A549 (cell line): ENCODE measurements around the gene LDLRAD4. TPM values are rescaled to one million over a fixed set of nuclear protein-coding genes. Genes with fewer than 3 reads are reported as not detected.
"Not testable (repeated sequence)": the region's sequence is repeated elsewhere in the genome, so short reads cannot be mapped to it uniquely, and the experiment has no call there.

Experiments
- ATAC-seq, 2 experiments: fragments of 200-7000 bp in 1 of 2; fragments of >200 bp in 1 of 2; cut with Nextera tagmentation in 1 of 2; cut with Tn5 transposase in 1 of 2; 3 replicates each; pipeline versions ENCODE4 v1.8.0 to v1.9.1; 2018 to 2020; ENCODE audit warnings: mild to moderate bottlenecking in 1 of 2, moderate library complexity in 1 of 2
- CTCF ChIA-PET: fragments of 300-600 bp; sonication (Branson Sonifier 250); formaldehyde crosslinking; extraction: SDS; loops from one replicate; lab custom pipeline; 2021; ENCODE audit warnings: antibody characterized with exemption, inconsistent platforms; lab: Yijun Ruan, JAX
- POLR2A ChIA-PET: fragments of 350-600 bp; formaldehyde crosslinking; extraction: SDS; loops from one replicate; lab custom pipeline; 2021; ENCODE audit warnings: antibody characterized with exemption, inconsistent platforms; lab: Yijun Ruan, JAX
- DNase-seq, 2 experiments: peaks; one replicate each; pipeline versions ENCODE4 v3.0.0 to v3.0.0-alpha.2; 2011 to 2016; ENCODE audit warnings: low read depth in 1 of 2, low spot score in 1 of 2
- FAIRE-seq: peaks from 2 replicates; lab custom pipeline; 2011; peaks lifted over from hg19 to GRCh38; lab: Jason Lieb, UNC
- H3K27ac ChIP-seq, 2 experiments: fragments of >200 bp; sonication (Bioruptor Twin); formaldehyde crosslinking; 3 replicates each; pipeline ENCODE4 v1.5.1; 2016 to 2017
- H3K4me1 ChIP-seq: fragments of >200 bp; sonication (Bioruptor Twin); formaldehyde crosslinking; 3 replicates; pipeline ENCODE4 v1.6.1; 2016
- H3K4me2 ChIP-seq: fragments of >200 bp; sonication (Bioruptor Twin); formaldehyde crosslinking; 3 replicates; pipeline ENCODE4 v1.6.1; 2016
- H3K4me3 ChIP-seq: fragments of >200 bp; sonication (Bioruptor Twin); formaldehyde crosslinking; 3 replicates; pipeline ENCODE4 v1.5.1; 2016
- H3K9me3 ChIP-seq: fragments of >200 bp; sonication (Bioruptor Twin); formaldehyde crosslinking; 3 replicates; pipeline ENCODE4 v1.6.1; 2016
- CBX8 ChIP-seq: fragments of 200-600 bp; sonication (generic); IDR thresholded peaks from 2 replicates; pipeline ENCODE4 v1.6.1; 2016
- CEBPB ChIP-seq, 2 experiments: fragments of >200 bp in 1 of 2; sonication (Bioruptor Twin) in 1 of 2; formaldehyde crosslinking in 1 of 2; IDR thresholded peaks; 2 replicates each; pipeline ENCODE4 v1.6.1; 2012 to 2016
- EHF ChIP-seq: fragments of 250-450 bp; sonication (Bioruptor Pico); IDR thresholded peaks from 2 replicates; pipeline ENCODE4 v1.5.0; 2020; ENCODE audit warnings: mild to moderate bottlenecking
- EHMT2 ChIP-seq: fragments of 200-600 bp; sonication (generic); IDR thresholded peaks from 2 replicates; pipeline ENCODE4 v1.6.1; 2016; ENCODE audit warnings: antibody characterized with exemption, low read depth, mild to moderate bottlenecking, moderate library complexity
- FOSB ChIP-seq: fragments of 250-450 bp; sonication (Bioruptor Pico); IDR thresholded peaks from 2 replicates; pipeline ENCODE4 v1.5.0; 2020; ENCODE audit warnings: mild to moderate bottlenecking, moderate library complexity
- FOSL2 ChIP-seq, 2 experiments: fragments of 450-650 bp in 1 of 2; fragments of >200 bp in 1 of 2; sonication (Bioruptor Twin) in 1 of 2; formaldehyde crosslinking; IDR thresholded peaks; 2 replicates each; pipeline versions ENCODE4 v1.5.0 to v1.6.1; 2016 to 2020; ENCODE audit warnings: mild to moderate bottlenecking in 1 of 2, moderate library complexity in 1 of 2
- HOXB13 ChIP-seq: fragments of 250-450 bp; sonication (Bioruptor Pico); IDR thresholded peaks from 2 replicates; pipeline ENCODE4 v1.5.0; 2020; ENCODE audit warnings: low read depth, mild to moderate bottlenecking, moderate library complexity
- HOXB5 ChIP-seq: fragments of 250-450 bp; sonication (Bioruptor Pico); IDR thresholded peaks from 2 replicates; pipeline ENCODE4 v1.5.0; 2020; ENCODE audit warnings: mild to moderate bottlenecking, moderate library complexity
- JUNB ChIP-seq: fragments of >200 bp; sonication (Bioruptor Twin); formaldehyde crosslinking; IDR thresholded peaks from 2 replicates; pipeline ENCODE4 v1.6.1; 2016
- NFE2L2 ChIP-seq: fragments of 150-350 bp; conservative IDR thresholded peaks from 2 replicates; pipeline ENCODE4 v1.6.1; 2014; ENCODE audit warnings: low read length
- RARB ChIP-seq: fragments of 250-450 bp; sonication (Bioruptor Pico); IDR thresholded peaks from 2 replicates; pipeline ENCODE4 v1.8.0; 2021; ENCODE audit warnings: mild to moderate bottlenecking, moderate library complexity
- RNF2 ChIP-seq: fragments of 200-600 bp; sonication (generic); IDR thresholded peaks from 2 replicates; pipeline ENCODE4 v1.6.1; 2016; ENCODE audit warnings: low read depth, mild to moderate bottlenecking, antibody characterized with exemption, moderate library complexity, borderline replicate concordance
- SREBF2 ChIP-seq: fragments of 450-650 bp; IDR thresholded peaks from 2 replicates; pipeline ENCODE4 v1.6.1; 2014; ENCODE audit warnings: mild to moderate bottlenecking, moderate library complexity
- ZFP36 ChIP-seq: fragments of 450-650 bp; IDR thresholded peaks from 2 replicates; pipeline ENCODE4 v1.6.1; 2014; ENCODE audit warnings: borderline replicate concordance; ENCODE audit not compliant: partially characterized antibody
- ZSCAN20 ChIP-seq: fragments of 250-450 bp; sonication (Bioruptor Pico); IDR thresholded peaks from 2 replicates; pipeline ENCODE4 v1.8.0; 2022; ENCODE audit warnings: mild to moderate bottlenecking, moderate library complexity
- WGBS: methylation state at CpG from one replicate; pipeline ENCODE4 v1.1.6; 2017; ENCODE audit errors: missing lambda C conversion rate; 5-methylcytosine and 5-hydroxymethylcytosine counted together
- polyA plus RNA-seq, 4 experiments: library from polyadenylated mRNA; depleted of rRNA in 3 of 4; stranded (reverse); fragments of >200 nt; fragmentation: RNase III in 1 of 4; extraction: RNeasy Plus Mini Kit Qiagen cat#74134 plus additional on column Dnase treatment in 1 of 4; gene quantifications; 2 replicates in 3 of 4; 3 replicates in 1 of 4; pipeline ENCODE4 v1.2.3, GENCODE V29; 2011 to 2017
- TF ChIP-seq, protein P1 (sequence below): fragments of 250-450 bp; sonication (Bioruptor Pico); IDR thresholded peaks from 2 replicates; pipeline ENCODE4 v1.5.0; 2021; ENCODE audit warnings: mild to moderate bottlenecking, moderate library complexity, borderline replicate concordance
- TF ChIP-seq, protein P2 (sequence below): fragments of 450-650 bp; IDR thresholded peaks from 2 replicates; pipeline ENCODE4 v1.6.1; 2014; ENCODE audit warnings: antibody characterized with exemption
- TF ChIP-seq, protein P3 (sequence below): fragments of 150-350 bp; IDR thresholded peaks from 2 replicates; pipeline ENCODE4 v1.6.1; 2014; ENCODE audit warnings: low read depth, mild to moderate bottlenecking, low read length
- TF ChIP-seq, protein P4 (sequence below): IDR thresholded peaks from 2 replicates; pipeline ENCODE4 v1.6.1; 2012

LDLRAD4 gene
- polyA plus RNA-seq, 2 of the 4 experiments (the other 2 are of a cell fraction), result 5.2 to 7.6 TPM

DNA sequence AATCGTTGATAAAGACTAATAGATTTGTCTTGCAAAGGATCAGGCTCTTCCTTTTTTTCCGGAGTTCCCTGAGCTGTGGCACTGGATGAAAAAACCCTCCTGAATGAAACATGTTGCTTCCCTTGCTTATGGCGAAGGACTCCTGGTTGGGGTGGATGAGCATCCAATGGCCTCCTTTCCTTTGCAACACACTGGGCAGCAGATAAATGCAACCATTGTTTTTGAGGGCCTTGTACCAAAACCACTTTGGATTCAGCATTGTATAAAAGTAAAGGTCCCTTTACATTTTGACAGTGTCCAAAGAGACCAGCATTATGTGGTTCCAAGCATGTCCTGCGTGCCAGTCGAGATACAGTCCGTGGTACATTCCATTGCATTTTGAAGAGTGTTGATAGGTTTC lies 463.1 kb downstream of the LDLRAD4 start:
- TF ChIP-seq, protein P1, sequence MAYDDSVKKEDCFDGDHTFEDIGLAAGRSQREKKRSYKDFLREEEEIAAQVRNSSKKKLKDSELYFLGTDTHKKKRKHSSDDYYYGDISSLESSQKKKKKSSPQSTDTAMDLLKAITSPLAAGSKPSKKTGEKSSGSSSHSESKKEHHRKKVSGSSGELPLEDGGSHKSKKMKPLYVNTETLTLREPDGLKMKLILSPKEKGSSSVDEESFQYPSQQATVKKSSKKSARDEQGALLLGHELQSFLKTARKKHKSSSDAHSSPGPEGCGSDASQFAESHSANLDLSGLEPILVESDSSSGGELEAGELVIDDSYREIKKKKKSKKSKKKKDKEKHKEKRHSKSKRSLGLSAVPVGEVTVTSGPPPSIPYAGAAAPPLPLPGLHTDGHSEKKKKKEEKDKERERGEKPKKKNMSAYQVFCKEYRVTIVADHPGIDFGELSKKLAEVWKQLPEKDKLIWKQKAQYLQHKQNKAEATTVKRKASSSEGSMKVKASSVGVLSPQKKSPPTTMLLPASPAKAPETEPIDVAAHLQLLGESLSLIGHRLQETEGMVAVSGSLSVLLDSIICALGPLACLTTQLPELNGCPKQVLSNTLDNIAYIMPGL (CRISPR knock-in tag), result no peak
- TF ChIP-seq RARB (CRISPR knock-in tag) (no peak), FOSL2 (IDR thresholded peaks at IDR 0.05) (no peak), FOSL2 (CRISPR knock-in tag; IDR thresholded peaks at IDR 0.05) (no peak)
- TF ChIP-seq, protein P2, sequence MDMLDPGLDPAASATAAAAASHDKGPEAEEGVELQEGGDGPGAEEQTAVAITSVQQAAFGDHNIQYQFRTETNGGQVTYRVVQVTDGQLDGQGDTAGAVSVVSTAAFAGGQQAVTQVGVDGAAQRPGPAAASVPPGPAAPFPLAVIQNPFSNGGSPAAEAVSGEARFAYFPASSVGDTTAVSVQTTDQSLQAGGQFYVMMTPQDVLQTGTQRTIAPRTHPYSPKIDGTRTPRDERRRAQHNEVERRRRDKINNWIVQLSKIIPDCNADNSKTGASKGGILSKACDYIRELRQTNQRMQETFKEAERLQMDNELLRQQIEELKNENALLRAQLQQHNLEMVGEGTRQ, result no peak
- Histone ChIP-seq H3K27ac (no peak overlapping the region), H3K4me3 (no peak overlapping the region), H3K4me1 (no peaks in the 10 kb centered on the region), H3K4me2 (no peak overlapping the region), H3K9me3 (no peaks in the 10 kb centered on the region)
- ChIA-PET POLR2A (no interaction called here), CTCF (interaction anchor here (0.8 kb wide), 1 partner anchor 32 kb away, joined by 3 read pairs; no protein-coding TSS in a partner anchor)
- DNase-seq, result no peak
- ATAC-seq, result no peak
- FAIRE-seq, result no peak
- 88% methylated on average over 6 of the region's 6 CpGs for WGBS

DNA sequence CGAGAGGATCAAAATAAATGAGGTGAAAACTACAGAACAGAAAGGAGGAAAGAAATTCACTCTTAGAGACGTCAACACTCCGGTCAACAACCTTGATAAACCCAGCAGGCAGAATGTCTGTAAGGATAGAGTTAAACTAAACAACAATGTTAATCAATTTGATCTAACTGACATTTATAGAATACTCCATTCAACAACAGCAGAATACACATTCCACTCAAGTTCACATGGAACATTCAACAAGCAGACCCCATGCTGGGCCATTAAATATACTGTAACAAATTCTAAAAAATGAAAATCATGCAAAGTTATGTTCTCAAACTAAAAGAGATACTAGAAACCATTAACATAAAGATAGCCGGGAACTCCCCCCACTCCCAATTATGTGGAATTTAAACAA lies 466.0 kb downstream of the LDLRAD4 start:
- FAIRE-seq, result no peak
- WGBS, result 92% methylated on average over 4 of the region's 4 CpGs
- TF ChIP-seq CBX8, result no peak
- TF ChIP-seq, all 56 proteins: peak for 0
- no peak for ATAC-seq
- Histone ChIP-seq H3K4me2 (no peak overlapping the region), H3K9me3 (no peaks in the 10 kb centered on the region), H3K4me1 (no peaks in the 10 kb centered on the region), H3K27ac (no peak overlapping the region), H3K4me3 (no peak overlapping the region)
- ChIA-PET CTCF (no interaction called here), POLR2A (no interaction called here)
- no peak for DNase-seq

DNA sequence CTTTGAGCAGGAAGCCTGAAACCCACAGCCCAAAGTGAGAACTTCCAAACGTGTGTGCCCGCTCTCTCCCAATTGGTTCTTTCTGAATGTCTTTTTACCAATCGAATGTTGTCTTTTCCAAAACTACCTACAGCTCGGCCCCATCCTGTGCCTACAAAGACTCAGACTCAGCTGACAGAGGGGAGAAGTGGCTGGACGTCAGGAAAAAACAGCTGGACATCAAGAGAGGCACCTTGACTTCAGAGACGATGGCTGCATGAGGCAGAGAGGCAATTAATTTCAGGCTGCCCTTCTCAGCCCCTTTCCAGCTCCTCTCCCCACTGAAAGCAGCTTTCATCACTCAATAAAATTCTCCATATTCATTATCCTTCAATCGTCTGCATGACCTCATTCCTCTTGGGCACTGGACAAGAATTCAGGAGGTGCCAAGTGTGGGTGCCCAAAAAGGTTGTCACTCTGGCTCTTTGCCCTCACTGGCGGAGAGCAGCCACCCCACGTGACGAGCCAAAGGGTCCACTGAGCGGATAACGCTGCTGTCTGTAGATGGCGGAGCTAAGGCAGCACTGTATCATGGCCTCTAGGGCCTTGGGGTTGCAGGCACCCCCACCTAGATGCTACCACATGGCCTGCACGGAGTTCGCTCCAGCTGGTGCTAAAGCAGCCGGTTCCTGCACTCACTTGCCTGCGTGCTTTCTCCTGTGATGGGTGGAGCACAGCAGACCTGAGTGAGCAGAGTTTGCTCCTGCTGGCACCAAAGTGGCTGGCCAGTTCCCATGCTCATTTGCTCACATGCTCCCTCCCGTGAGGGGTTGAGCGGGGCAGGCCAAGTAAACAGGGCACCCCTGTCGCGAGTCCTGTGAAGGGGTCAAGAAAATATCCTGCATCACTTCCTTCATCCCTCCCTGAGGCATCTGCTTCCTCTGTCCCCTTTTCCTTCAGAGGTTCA lies 469.9 kb downstream of the LDLRAD4 start:
- DNase-seq (no peak), ATAC-seq (no peak), FAIRE-seq (no peak)
- 92% methylated on average over 10 of the region's 21 CpGs for WGBS
- ChIA-PET CTCF (no interaction called here), POLR2A (no interaction called here)
- Histone ChIP-seq H3K4me1 (no peaks in the 10 kb centered on the region), H3K4me3 (no peak overlapping the region), H3K9me3 (no peaks in the 10 kb centered on the region), H3K27ac (no peak overlapping the region), H3K4me2 (no peak overlapping the region)
- TF ChIP-seq RNF2, result no peak
- no peak for TF ChIP-seq FOSB (CRISPR knock-in tag)
- TF ChIP-seq EHF (CRISPR knock-in tag), result no peak
- TF ChIP-seq, protein P1 (CRISPR knock-in tag), result no peak
- TF ChIP-seq ZFP36, result no peak
- TF ChIP-seq, protein P3, sequence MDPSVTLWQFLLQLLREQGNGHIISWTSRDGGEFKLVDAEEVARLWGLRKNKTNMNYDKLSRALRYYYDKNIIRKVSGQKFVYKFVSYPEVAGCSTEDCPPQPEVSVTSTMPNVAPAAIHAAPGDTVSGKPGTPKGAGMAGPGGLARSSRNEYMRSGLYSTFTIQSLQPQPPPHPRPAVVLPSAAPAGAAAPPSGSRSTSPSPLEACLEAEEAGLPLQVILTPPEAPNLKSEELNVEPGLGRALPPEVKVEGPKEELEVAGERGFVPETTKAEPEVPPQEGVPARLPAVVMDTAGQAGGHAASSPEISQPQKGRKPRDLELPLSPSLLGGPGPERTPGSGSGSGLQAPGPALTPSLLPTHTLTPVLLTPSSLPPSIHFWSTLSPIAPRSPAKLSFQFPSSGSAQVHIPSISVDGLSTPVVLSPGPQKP, result no peak
- no peak for TF ChIP-seq EHMT2
- no peak for TF ChIP-seq CEBPB (IDR thresholded peaks at IDR 0.05)
- TF ChIP-seq HOXB5 (CRISPR knock-in tag), result no peak
- no peak for TF ChIP-seq NFE2L2
- no peak for TF ChIP-seq JUNB
- TF ChIP-seq HOXB13, result no peak
- TF ChIP-seq ZSCAN20 (CRISPR knock-in tag), result no peak
- no peak for TF ChIP-seq SREBF2
- TF ChIP-seq, protein P4, sequence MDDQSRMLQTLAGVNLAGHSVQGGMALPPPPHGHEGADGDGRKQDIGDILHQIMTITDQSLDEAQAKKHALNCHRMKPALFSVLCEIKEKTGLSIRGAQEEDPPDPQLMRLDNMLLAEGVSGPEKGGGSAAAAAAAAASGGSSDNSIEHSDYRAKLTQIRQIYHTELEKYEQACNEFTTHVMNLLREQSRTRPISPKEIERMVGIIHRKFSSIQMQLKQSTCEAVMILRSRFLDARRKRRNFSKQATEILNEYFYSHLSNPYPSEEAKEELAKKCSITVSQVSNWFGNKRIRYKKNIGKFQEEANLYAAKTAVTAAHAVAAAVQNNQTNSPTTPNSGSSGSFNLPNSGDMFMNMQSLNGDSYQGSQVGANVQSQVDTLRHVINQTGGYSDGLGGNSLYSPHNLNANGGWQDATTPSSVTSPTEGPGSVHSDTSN, result no peak

DNA sequence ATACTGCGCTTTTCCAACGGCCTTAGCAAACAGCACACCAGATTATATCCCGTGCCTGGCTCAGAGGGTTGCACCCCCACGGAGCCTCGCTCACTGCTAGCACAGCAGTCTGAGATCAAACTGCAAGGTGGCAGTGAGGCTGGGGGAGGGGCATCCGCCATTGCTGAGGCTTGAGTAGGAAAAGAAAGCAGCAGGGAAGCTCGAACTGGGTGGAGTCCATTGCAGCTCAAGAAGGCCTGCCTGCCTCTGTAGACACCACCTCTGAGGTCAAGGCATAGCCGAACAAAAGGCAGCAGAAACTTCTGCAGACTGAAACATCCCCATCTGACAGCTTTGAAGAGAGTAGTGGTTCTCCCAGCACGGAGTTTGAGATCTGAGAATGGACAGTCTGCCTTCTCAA lies 471.5 kb downstream of the LDLRAD4 start:
- WGBS, result 89% methylated on average over 9 of the region's 9 CpGs
- ATAC-seq, DNase-seq, FAIRE-seq, POLR2A ChIA-PET, H3K4me2 ChIP-seq, H3K9me3 ChIP-seq, H3K4me1 ChIP-seq, H3K27ac ChIP-seq, H3K4me3 ChIP-seq, CTCF ChIA-PET: not testable (repeated sequence)

DNA sequence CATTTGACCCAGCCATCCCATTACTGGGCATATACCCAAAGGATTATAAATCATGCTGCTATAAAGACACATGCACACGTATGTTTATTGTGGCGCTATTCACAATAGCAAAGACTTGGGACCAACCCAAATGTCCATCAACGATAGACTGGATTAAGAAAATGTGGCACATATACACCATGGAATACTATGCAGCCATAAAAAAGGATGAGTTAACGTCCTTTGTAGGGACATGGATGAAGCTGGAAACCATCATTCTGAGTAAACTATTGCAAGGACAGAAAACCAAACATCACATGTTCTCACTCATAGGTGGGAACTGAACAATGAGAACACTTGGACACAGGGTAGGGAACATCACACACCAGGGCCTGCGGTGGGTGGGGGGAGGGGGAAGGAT lies 476.8 kb downstream of the LDLRAD4 start:
- H3K4me3 ChIP-seq, CTCF ChIA-PET, H3K27ac ChIP-seq, POLR2A ChIA-PET, H3K4me1 ChIP-seq, FAIRE-seq, H3K9me3 ChIP-seq, ATAC-seq, H3K4me2 ChIP-seq, DNase-seq: not testable (repeated sequence)
- WGBS, result 88% methylated on average over 5 of the region's 5 CpGs
